Fibroblast of villous mesenchyme (primary cell): ENCODE data around the gene HLA-DMA. TPM values are rescaled to one million over a fixed set of nuclear protein-coding genes. Genes with fewer than 3 reads are reported as not detected.

Experiments
- DNase-seq: peaks from one replicate; pipeline ENCODE4 v3.0.0-alpha.2; 2010; ENCODE audit warnings: low read depth
- H3K4me3 ChIP-seq: 2 replicates; pipeline ENCODE4 v1.5.1; 2011; ENCODE audit warnings: low read depth, mild to moderate bottlenecking, low read length
- total RNA-seq: library from RNA; depleted of rRNA; stranded (reverse); fragments of >200 nt; gene quantifications from 2 replicates; pipeline ENCODE4 v1.2.3, GENCODE V29; 2012
- TF ChIP-seq, protein P1 (sequence below): IDR thresholded peaks from 2 replicates; pipeline ENCODE4 v1.5.1; 2012; ENCODE audit warnings: low read depth, mild to moderate bottlenecking, low read length; ENCODE audit not compliant: insufficient read depth

Gene HLA-DMA
- total RNA-seq, 1 donor: 3.5 TPM

DNA sequence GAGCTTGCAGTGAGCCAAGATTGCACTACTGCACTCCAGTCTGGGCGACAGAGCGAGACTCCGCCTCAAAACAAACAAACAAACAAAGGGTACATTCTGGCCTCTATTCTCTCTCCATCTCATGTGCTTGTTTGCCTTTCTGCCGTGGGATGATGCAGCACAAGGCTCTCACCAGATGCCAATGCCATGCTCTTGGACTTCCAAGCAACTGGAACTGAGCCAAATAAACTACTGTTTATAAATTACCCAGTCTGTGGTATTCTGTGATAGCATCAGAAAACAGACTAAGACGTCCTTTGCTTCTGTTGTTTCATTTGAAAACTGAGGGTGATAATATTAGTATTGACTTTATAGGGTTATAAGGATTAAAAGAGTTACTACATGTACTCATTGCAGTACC lies 11.9 kb upstream of the HLA-DMA start:
- DNase-seq: no peak
- no peak overlapping the region for H3K4me3 ChIP-seq
- TF ChIP-seq, protein P1, sequence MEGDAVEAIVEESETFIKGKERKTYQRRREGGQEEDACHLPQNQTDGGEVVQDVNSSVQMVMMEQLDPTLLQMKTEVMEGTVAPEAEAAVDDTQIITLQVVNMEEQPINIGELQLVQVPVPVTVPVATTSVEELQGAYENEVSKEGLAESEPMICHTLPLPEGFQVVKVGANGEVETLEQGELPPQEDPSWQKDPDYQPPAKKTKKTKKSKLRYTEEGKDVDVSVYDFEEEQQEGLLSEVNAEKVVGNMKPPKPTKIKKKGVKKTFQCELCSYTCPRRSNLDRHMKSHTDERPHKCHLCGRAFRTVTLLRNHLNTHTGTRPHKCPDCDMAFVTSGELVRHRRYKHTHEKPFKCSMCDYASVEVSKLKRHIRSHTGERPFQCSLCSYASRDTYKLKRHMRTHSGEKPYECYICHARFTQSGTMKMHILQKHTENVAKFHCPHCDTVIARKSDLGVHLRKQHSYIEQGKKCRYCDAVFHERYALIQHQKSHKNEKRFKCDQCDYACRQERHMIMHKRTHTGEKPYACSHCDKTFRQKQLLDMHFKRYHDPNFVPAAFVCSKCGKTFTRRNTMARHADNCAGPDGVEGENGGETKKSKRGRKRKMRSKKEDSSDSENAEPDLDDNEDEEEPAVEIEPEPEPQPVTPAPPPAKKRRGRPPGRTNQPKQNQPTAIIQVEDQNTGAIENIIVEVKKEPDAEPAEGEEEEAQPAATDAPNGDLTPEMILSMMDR: no peak

DNA sequence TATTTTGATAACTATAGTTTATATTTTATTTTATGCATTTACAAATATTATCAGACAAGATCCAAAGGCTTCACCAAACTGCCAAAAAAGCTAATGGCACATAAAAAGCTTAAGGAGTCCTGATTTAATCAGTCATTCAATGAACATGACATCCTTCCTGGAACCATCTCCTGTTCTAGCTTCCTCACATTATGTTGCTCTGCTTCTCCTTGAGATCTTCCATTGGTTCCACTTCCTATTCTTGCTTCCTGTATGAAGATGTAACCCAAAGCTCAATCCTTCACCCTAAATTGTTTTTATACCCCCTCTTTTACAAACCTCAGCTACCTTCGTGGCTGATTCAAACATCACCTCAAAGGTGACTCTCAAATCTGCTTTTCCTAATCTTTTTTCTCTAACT lies 11.0 kb upstream of the HLA-DMA start:
- TF ChIP-seq, protein P1: no peak
- H3K4me3 ChIP-seq: no peak overlapping the region
- DNase-seq: no peak

DNA sequence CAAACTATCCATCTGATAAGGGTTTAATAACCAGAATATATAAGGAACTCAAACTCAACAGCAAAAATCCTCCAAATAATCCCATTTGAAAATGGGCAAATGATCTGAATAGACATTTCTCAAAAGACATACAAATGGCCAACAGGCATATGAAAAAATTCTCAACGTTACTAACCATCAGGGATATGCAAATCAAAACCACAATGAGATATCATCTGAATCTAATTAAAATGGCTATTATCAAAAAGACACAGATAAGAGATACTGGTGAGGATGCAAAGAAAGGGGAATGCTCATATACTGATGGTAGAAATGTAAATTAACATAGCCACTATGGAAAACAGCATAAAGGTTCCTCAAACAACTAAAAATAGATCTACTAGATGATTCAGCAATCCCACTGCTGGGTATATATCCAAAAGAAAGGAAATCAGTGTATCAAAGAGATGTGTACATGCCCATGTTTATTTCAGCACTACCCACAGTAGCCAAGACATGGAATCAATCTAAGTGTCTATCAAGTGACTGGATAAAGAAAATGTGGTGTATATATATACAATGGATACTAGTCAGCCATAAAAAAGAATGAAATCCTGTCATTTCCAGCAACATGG lies 9.4 kb upstream of the HLA-DMA start:
- no peak for DNase-seq
- TF ChIP-seq, protein P1: no peak
- H3K4me3 ChIP-seq: no peak overlapping the region

DNA sequence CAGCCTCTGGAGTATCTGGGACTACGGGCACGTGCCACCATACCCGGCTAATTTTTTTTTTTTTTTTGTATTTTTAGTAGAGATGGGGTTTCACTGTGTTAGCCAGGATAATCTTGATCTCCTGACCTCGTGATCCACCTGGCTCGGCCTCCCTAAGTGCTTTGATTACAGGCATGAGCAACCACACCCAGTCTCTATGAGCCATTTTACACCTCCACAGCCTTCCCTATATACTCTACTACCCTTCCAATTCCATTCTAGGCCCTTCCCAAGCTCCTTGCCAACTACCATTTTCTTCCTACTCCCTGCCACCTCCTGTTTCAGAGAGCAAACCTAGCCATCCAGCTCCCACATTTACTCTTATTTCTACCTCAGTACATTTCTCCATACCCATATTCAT lies 7.7 kb upstream of the HLA-DMA start:
- H3K4me3 ChIP-seq: no peak overlapping the region
- no peak for DNase-seq
- TF ChIP-seq, protein P1: no peak

DNA sequence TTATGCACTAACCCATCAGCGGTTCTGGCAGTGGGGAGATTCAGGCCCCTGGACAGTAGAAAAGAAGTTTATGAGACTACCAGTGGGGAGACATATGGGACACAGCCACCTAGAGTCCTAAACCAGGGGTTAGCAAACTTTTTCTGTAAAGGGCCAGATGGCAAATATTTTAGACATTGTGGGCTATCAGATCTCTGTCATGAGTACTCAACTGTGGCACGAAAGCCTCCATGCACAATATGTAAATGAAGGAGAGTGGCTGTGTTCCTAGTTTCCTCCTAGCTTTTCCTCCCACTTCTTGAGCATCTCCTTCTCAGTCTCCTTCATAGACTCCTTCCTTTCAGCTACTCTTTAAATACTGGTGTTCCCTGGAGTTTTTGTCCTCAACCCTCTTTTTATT lies 3.3 kb upstream of the HLA-DMA start:
- TF ChIP-seq, protein P1: no peak
- no peak overlapping the region for H3K4me3 ChIP-seq
- no peak for DNase-seq

DNA sequence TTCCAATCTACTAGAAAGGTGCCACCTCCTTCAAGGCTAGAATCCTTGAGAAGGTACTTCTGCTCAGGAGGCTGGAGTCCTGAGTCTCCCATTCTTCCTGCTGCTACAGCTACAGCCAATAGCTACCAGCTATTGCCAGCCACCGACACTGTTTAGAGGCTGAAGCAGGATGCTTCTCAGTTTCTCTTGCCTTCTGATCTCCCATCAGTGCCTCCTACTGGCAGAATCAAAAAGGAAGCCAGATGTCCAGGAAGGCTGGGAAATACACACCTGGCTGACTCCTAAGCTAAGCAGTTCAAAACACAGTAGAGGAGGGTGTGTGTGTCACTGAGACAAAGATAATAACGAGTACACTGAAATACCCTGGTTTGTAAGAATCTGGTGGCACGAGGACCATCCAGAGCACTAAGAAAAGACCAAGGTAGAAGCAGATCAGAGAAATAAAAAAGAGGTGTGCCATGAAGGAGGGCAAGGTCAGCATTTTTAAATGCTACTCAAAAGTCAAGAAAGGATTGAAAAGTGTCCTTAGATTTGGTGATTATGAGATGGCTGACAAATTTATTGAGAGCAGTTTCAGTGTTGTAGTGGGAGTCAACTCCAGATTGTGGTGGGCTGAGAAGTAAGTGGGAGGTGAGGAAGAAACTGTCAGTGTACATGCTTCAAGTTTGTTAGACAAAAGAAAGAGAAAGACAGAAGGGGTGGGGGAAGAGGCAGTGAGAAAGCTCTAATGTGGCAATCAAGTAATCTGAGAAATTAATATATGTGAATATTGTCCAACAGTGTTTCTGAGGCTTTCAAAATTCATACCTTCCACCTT lies 2.3 kb upstream of the HLA-DMA start:
- peak; percentile 22 for DNase-seq
- TF ChIP-seq, protein P1: peak; percentile 48
- no peak overlapping the region for H3K4me3 ChIP-seq
